Measurements from ENCODE around the gene PRKCA.

Gene PRKCA

DNA sequence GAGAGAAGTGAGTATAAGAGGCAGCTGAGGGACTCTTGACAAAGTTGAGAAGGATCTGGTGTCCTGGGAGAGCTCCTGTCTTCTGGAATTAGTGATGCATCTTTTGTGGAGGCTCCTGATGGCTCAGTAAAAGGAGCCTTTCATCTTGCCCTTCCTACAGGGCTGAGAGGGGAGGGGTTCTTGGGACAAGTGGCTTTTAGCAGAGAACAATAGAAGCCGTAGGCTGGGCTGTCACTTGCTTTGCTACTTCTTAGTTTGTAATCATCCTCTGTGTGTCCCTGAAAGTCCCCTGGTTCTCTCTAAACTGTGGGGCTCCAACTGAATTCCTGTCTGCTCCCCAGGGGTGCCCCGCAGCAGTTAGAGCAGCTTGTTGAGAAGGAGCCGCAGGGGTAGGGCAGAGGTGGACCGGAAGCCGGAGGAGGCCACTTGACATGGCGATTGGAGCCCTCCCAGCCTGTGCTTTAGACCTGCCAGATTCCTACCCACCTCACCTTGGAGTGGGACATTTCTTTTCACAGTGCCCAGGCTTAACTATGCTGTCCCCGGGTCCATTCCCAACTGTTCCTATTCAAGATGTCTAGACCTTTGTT is 85.1 kb downstream of the PRKCA start:
- ChIA-PET CTCF (interaction anchor here (1.6 kb wide), 2 partner anchors 16 to 45 kb away, joined by 3 to 5 read pairs; no protein-coding TSS in a partner anchor), POLR2A (no interaction called here)
- no peak for DNase-seq (ENCODE audit: low read depth, low spot score)
- TF ChIP-seq, protein P1, sequence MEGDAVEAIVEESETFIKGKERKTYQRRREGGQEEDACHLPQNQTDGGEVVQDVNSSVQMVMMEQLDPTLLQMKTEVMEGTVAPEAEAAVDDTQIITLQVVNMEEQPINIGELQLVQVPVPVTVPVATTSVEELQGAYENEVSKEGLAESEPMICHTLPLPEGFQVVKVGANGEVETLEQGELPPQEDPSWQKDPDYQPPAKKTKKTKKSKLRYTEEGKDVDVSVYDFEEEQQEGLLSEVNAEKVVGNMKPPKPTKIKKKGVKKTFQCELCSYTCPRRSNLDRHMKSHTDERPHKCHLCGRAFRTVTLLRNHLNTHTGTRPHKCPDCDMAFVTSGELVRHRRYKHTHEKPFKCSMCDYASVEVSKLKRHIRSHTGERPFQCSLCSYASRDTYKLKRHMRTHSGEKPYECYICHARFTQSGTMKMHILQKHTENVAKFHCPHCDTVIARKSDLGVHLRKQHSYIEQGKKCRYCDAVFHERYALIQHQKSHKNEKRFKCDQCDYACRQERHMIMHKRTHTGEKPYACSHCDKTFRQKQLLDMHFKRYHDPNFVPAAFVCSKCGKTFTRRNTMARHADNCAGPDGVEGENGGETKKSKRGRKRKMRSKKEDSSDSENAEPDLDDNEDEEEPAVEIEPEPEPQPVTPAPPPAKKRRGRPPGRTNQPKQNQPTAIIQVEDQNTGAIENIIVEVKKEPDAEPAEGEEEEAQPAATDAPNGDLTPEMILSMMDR (IDR thresholded peaks at IDR 0.05; ENCODE audit: insufficient read depth, low read length, missing control alignments), result no peak
- H3K4me3 ChIP-seq (ENCODE audit: low read depth, low read length), result no peak overlapping the region

DNA sequence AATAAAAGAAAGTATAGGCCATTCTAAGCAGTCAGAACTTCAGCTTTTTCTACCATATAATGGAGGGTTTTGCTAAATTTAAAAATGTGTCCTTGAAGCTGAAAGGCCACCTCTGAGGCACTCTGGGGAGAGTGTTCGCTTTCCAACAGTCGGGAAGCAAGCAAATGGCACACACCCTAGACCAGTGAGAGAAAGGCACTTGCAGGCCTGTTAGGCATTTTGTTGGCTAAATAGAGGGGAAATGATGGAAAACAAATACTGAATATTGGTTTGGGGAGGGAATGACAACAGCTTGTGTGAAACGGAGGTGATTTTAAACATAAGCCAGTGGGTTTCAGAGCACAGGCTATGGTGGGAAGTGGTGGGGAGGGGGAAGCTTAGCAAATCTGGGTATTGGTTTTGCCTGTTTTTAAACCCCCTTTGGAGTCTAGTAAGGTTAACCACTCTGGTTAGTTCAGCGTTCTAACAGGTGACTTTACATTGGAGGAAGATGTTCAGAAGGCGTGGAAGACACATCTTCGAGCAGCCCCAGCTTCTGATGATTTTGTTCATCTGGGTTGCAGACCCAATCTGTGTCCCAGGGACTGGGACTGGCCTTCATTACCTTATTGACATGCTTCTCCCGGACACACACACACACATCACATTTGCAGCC is 90.5 kb downstream of the PRKCA start:
- ChIA-PET POLR2A (interaction anchor here (0.8 to 1.1 kb wide), 2 partner anchors 31 to 117 kb away, joined by 3 read pairs; no protein-coding TSS in a partner anchor), CTCF (interaction anchor here (0.8 to 1.7 kb wide), 3 partner anchors 11 to 39 kb away, joined by 3 to 5 read pairs (median 4); no protein-coding TSS in a partner anchor)

DNA sequence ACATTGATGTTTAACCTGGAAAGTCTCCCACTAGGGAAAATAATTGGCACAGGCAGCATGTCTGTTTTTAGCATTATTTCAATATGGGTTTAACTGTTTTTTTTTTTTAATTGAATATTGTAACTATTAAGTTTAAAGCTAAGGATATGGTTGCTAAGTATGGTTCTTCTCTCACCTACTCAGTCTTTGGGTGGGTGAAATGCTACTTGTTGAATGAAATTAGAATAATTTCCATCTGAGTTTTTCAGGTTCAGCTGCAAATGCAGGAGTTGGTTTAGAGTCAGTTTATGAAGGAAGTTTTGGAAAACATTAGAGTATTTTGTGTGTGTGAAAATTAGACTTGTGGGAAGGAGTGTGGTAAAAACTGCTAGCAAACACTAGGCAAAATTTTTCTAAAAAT is 93.5 kb downstream of the PRKCA start:
- ChIA-PET CTCF (no interaction called here), POLR2A (no interaction called here)
- DNase-seq (ENCODE audit: low read depth, low spot score), result no peak
- no peak overlapping the region for H3K4me3 ChIP-seq (ENCODE audit: low read depth, low read length)
- TF ChIP-seq, protein P1 (IDR thresholded peaks at IDR 0.05; ENCODE audit: insufficient read depth, low read length, missing control alignments), result no peak

More for the DNA sequence above, 90.5 kb downstream of the PRKCA start:
- no peak for DNase-seq (ENCODE audit: low read depth, low spot score)
- H3K4me3 ChIP-seq (ENCODE audit: low read depth, low read length), result no peak overlapping the region
- TF ChIP-seq, protein P1 (IDR thresholded peaks at IDR 0.05; ENCODE audit: insufficient read depth, low read length, missing control alignments), result no peak

DNA sequence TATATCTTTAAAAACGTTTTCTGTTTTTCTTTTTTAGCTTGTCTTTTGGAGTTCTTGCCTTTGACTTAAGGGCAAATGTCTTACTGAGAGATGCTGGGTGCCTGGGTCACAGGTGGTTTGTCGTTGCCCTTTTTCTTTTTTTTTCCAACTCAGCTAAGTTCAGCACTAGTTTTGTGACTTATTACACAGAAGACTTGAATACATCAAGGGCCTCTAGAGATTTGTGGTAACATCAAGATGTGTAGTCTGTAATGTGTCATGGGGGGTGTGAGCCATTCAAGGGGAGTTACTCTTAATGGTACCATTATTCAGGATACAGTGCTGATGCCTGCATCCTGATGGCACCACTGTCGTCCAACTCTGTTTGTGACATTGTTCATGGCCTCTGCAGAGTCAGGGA is 95.1 kb downstream of the PRKCA start:
- TF ChIP-seq, protein P1 (IDR thresholded peaks at IDR 0.05; ENCODE audit: insufficient read depth, low read length, missing control alignments), result no peak
- no peak overlapping the region for H3K4me3 ChIP-seq (ENCODE audit: low read depth, low read length)
- ChIA-PET POLR2A (interaction anchor here (0.6 to 0.7 kb wide), 2 partner anchors 91 to 96 kb away, joined by 3 read pairs; no protein-coding TSS in a partner anchor), CTCF (interaction anchor here (0.9 kb wide), 1 partner anchor 28 kb away, joined by 3 read pairs; no protein-coding TSS in a partner anchor)
- DNase-seq (ENCODE audit: low read depth, low spot score), result no peak

DNA sequence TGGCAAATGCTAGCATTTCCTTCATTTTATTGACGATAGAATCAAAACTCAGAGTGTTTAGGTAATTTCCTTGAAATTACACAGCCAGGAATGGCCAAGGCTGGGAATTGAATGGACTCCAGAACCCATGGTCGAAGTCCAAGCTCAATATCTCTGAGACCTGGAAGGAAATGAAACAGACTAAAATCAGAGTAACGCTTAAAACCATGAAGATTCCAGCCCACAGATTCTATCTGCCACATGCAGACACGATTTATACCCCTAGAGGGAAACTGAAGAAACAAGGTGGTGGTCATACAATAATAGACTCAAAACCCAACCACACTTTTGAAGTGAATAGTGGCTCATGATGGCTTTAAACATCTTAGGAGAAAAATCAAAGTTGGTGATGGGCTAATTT is 95.6 kb downstream of the PRKCA start:
- H3K4me3 ChIP-seq (ENCODE audit: low read depth, low read length), result no peak overlapping the region
- no peak for DNase-seq (ENCODE audit: low read depth, low spot score)
- ChIA-PET POLR2A (no interaction called here), CTCF (interaction anchor here (0.9 kb wide), 1 partner anchor 29 kb away, joined by 3 read pairs; no protein-coding TSS in a partner anchor)
- TF ChIP-seq, protein P1 (IDR thresholded peaks at IDR 0.05; ENCODE audit: insufficient read depth, low read length, missing control alignments), result no peak

DNA sequence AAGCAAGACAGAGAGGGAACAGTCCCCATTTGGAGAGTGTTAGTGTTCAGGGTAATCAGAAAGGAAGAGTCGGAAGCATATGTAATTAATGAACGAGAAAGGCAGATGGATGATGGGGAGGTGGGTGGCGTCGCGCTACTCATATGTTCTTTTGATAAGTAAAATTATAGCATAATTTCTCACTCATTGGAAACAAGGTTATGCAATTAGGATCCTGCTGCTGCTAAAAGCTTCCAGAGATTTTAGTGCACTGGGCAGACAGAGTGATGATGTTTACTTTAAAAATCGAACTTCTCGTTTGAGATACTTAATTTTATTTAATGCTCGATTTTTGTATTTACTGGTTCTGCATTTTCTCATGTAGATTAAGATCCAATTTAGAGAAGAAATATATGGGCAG is 96.2 kb downstream of the PRKCA start:
- DNase-seq (ENCODE audit: low read depth, low spot score), result no peak
- ChIA-PET POLR2A (no interaction called here), CTCF (no interaction called here)
- H3K4me3 ChIP-seq (ENCODE audit: low read depth, low read length), result no peak overlapping the region
- TF ChIP-seq, protein P1 (IDR thresholded peaks at IDR 0.05; ENCODE audit: insufficient read depth, low read length, missing control alignments), result no peak
